Uterus (tissue), 4 donors: Measurements from ENCODE around the gene IL6R. TPM values are rescaled to one million over a fixed set of nuclear protein-coding genes. Genes with fewer than 3 reads are reported as not detected.

Experiments
- DNase-seq, 2 donors: peaks; one replicate each; pipeline ENCODE4 v3.0.0-alpha.2; 2019 to 2020
- H3K27ac ChIP-seq, 2 donors: fragments of 200-600 bp; sonication (generic); 1 replicate in 1 of 2; 2 replicates in 1 of 2; pipeline ENCODE4 v1.5.1; 2016 to 2018
- H3K27me3 ChIP-seq, 2 donors: fragments of 200-600 bp; sonication (generic); one replicate each; pipeline ENCODE4 v1.5.1; 2018 to 2019; ENCODE audit warnings: control low read depth in 1 of 2
- H3K36me3 ChIP-seq, 2 donors: fragments of 200-600 bp; sonication (generic); one replicate each; pipeline ENCODE4 v1.5.1; 2019; ENCODE audit warnings: control low read depth in 1 of 2
- H3K4me1 ChIP-seq, 2 donors: fragments of 200-600 bp; sonication (generic); one replicate each; pipeline ENCODE4 v1.5.1; 2018 to 2019; ENCODE audit warnings: control low read depth in 1 of 2
- H3K4me3 ChIP-seq, 2 donors: fragments of 200-600 bp; sonication (generic); 1 replicate in 1 of 2; 2 replicates in 1 of 2; pipeline ENCODE4 v1.5.1; 2018 to 2019; ENCODE audit warnings: mild to moderate bottlenecking in 1 of 2
- H3K9me3 ChIP-seq, 2 donors: fragments of 200-600 bp; sonication (generic); one replicate each; pipeline ENCODE4 v1.5.1; 2019; ENCODE audit warnings: control low read depth in 1 of 2
- CTCF ChIP-seq, 4 experiments: fragments of 200-600 bp in 2 of 4; fragments of 450-650 bp in 2 of 4; sonication (generic) in 2 of 4; IDR thresholded peaks; one replicate each; pipeline ENCODE4 v1.5.1; 2016 to 2019; ENCODE audit warnings: antibody characterized with exemption in 4 of 4, mild to moderate bottlenecking in 2 of 4, moderate library complexity in 1 of 4
- POLR2A ChIP-seq, 2 donors: fragments of 450-650 bp; IDR thresholded peaks; one replicate each; pipeline ENCODE4 v1.6.1; 2016; ENCODE audit warnings: antibody characterized with exemption in 2 of 2, mild to moderate bottlenecking in 1 of 2, moderate library complexity in 1 of 2
- intact Hi-C: fragments of 100-400 bp; cut with DNase I; formaldehyde crosslinking; loops from one replicate; pipeline ENCODE4 v1.15.1; 2023; ENCODE audit warnings: low total_unique reads
- total RNA-seq, 4 donors: library from RNA; depleted of rRNA in 3 of 4; stranded (reverse); fragments of >200 nt in 3 of 4; gene quantifications; one replicate each; pipeline versions ENCODE4 v1.1.0 to v1.2.4, GENCODE V29; 2014 to 2023
- donor health status: DM: yes; HTN: yes; CAD: no.

Gene IL6R
- total RNA-seq, 4 donors from 2014 or later: 9.7 to 28.2 (median 17.1) TPM

GRCh38 chr1:154514066-154514553 lies 109.0 kb downstream of the IL6R start:
- Histone ChIP-seq H3K4me3 (no peak overlapping the region), H3K27ac (no peak overlapping the region), H3K9me3 (no peaks in the 10 kb centered on the region), H3K27me3 (no peaks in the 10 kb centered on the region), H3K36me3 (no peaks in the 10 kb centered on the region), H3K4me1 (no peaks in the 10 kb centered on the region)
- DNase-seq: no peak
- TF ChIP-seq CTCF (IDR thresholded peaks at IDR 0.05): no peak
- TF ChIP-seq POLR2A (IDR thresholded peaks at IDR 0.05): no peak
- intact Hi-C loops: no loop called here

- intact Hi-C loops: no loop called here
- Histone ChIP-seq H3K27me3 (no peaks in the 10 kb centered on the region), H3K27ac (no peak overlapping the region), H3K9me3 (no peaks in the 10 kb centered on the region), H3K4me3 (no peak overlapping the region), H3K4me1 (no peaks in the 10 kb centered on the region), H3K36me3 (no peaks in the 10 kb centered on the region)
- no peak for DNase-seq
- TF ChIP-seq POLR2A (IDR thresholded peaks at IDR 0.05): no peak
- no peak for TF ChIP-seq CTCF (IDR thresholded peaks at IDR 0.05)
These were observed 112.5 kb downstream of the IL6R start for GRCh38 chr1:154517661-154518060.

Other genes starting within 250 kb of the IL6R start
- gene TPM3, start 213.2 kb upstream of the IL6R start, total RNA-seq: 100 to 1,000 TPM; 130 to 263 (median 199) TPM
- gene CFAP141, start 199.0 kb upstream of the IL6R start, total RNA-seq: not detected
- 100 to 1,000 TPM in 1 of 4 donors, 10 to 100 TPM in 3; 11.5 to 161 (median 52.0) TPM for gene UBAP2L, start 184.4 kb upstream of the IL6R start, total RNA-seq
- 10 to 100 TPM; 50.5 to 78.8 (median 69.4) TPM for gene HAX1, start 132.7 kb upstream of the IL6R start, total RNA-seq
- gene AQP10, start 84.2 kb upstream of the IL6R start, total RNA-seq: not detected
- 100 to 1,000 TPM in 2 of 4 donors, 10 to 100 TPM in 2; 75.9 to 150 (median 102) TPM for gene ATP8B2, start 79.8 kb upstream of the IL6R start, total RNA-seq
- 10 to 100 TPM in 2 of 4 donors, 1 to 10 TPM in 2; 1.3 to 19.7 (median 6.9) TPM for gene TDRD10, start 96.9 kb downstream of the IL6R start, total RNA-seq
- gene SHE, start 97.1 kb downstream of the IL6R start, total RNA-seq: 10 to 100 TPM; 14.6 to 44.5 (median 27.2) TPM
- 10 to 100 TPM in 3 of 4 donors, 1 to 10 TPM in 1; 5.4 to 69.7 (median 28.4) TPM for gene UBE2Q1, start 153.3 kb downstream of the IL6R start, total RNA-seq
- 1 to 10 TPM in 1 of 4 donors, not detected in 3; 1.1 TPM for gene CHRNB2, start 162.4 kb downstream of the IL6R start, total RNA-seq
- 100 to 1,000 TPM in 3 of 4 donors, 10 to 100 TPM in 1; 50.9 to 212 (median 101) TPM for gene ADAR, start 202.8 kb downstream of the IL6R start, total RNA-seq